LNCAP (cell line): ENCODE measurements around the gene C19orf25.

Experiments used
- CTCF ChIP-seq: fragments of 450-650 bp; IDR thresholded peaks from 2 replicates; pipeline ENCODE4 v1.5.1; 2017; ENCODE audit warnings: mild to moderate bottlenecking

C19orf25 gene

GRCh38 chr19:1445185-1445931 lies 33.7 kb downstream of the C19orf25 start:
- peak; percentile 97 for TF ChIP-seq CTCF

- no peak for TF ChIP-seq CTCF
Measured at GRCh38 chr19:1441677-1442438, 37.2 kb downstream of the C19orf25 start.

GRCh38 chr19:1441022-1441426 lies 38.0 kb downstream of the C19orf25 start:
- no peak for TF ChIP-seq CTCF

GRCh38 chr19:1440418-1440801 lies 38.6 kb downstream of the C19orf25 start:
- no peak for TF ChIP-seq CTCF

- no peak for TF ChIP-seq CTCF
Measured at GRCh38 chr19:1438933-1439354, 40.1 kb downstream of the C19orf25 start.

GRCh38 chr19:1438035-1438932 lies 40.7 kb downstream of the C19orf25 start, which contains the start of gene RPS15:
Gene RPS15, plus strand, starts transcription at chr19:1438396. Its CDS starts 30 bp downstream, at chr19:1438426.
- peak; percentile 94 for TF ChIP-seq CTCF

GRCh38 chr19:1437609-1438008 lies 41.4 kb downstream of the C19orf25 start:
- no peak for TF ChIP-seq CTCF
